ENCODE measurements around the gene KRT78.

KRT78 gene

GRCh38 chr12:52788876-52789636 is 59.7 kb downstream of the KRT78 start:
- no peaks in the 10 kb centered on the region for H3K4me1 ChIP-seq
- no peaks in the 10 kb centered on the region for H3K9me3 ChIP-seq (ENCODE audit: control insufficient read depth, low read length)
- H3K79me2 ChIP-seq: no peaks in the 10 kb centered on the region
- no peak for TF ChIP-seq CTCF (IDR thresholded peaks at IDR 0.05)
- no peak overlapping the region for H2AFZ ChIP-seq
- no peak overlapping the region for H3K27ac ChIP-seq
- no peak overlapping the region for H3K4me2 ChIP-seq (ENCODE audit: low read length)
- no peaks in the 10 kb centered on the region for H3K36me3 ChIP-seq (ENCODE audit: control insufficient read depth, insufficient read depth, low read length)
- H3K9ac ChIP-seq: no peak overlapping the region
- H3K4me3 ChIP-seq (ENCODE audit: low read depth, low read length): no peak overlapping the region
- no peaks in the 10 kb centered on the region for H3K27me3 ChIP-seq (ENCODE audit: control insufficient read depth, insufficient read depth, low read length)

- H3K27me3 ChIP-seq (ENCODE audit: control insufficient read depth, insufficient read depth, low read length): no peaks in the 10 kb centered on the region
- H3K9ac ChIP-seq: no peak overlapping the region
- H3K4me2 ChIP-seq (ENCODE audit: low read length): no peak overlapping the region
- H3K9me3 ChIP-seq (ENCODE audit: control insufficient read depth, low read length): no peaks in the 10 kb centered on the region
- no peaks in the 10 kb centered on the region for H3K36me3 ChIP-seq (ENCODE audit: control insufficient read depth, insufficient read depth, low read length)
- no peak overlapping the region for H3K4me3 ChIP-seq (ENCODE audit: low read depth, low read length)
- H3K27ac ChIP-seq: no peak overlapping the region
- TF ChIP-seq CTCF (IDR thresholded peaks at IDR 0.05): no peak
- H3K4me1 ChIP-seq: no peaks in the 10 kb centered on the region
- H2AFZ ChIP-seq: no peak overlapping the region
- H3K79me2 ChIP-seq: no peaks in the 10 kb centered on the region
Observed at GRCh38 chr12:52788192-52788875, 60.5 kb downstream of the KRT78 start.

Data from parathyroid adenoma (tissue), 2 donors.